H1 (cell line): ENCODE measurements around the gene ZNF652. TPM values are rescaled to one million over a fixed set of nuclear protein-coding genes. Genes with fewer than 3 reads are reported as not detected.

Source experiments
- BACH1 ChIP-seq: IDR thresholded peaks from 2 replicates; pipeline ENCODE4 v1.6.1; 2012; ENCODE audit warnings: low read length, improper control_type of control experiment
- CBX5 ChIP-seq: fragments of 300-800, 300-1000 bp; sonication (generic); IDR thresholded peaks from 2 replicates; pipeline ENCODE4 v1.7.1; 2016; ENCODE audit warnings: antibody characterized with exemption, low read length, low read depth
- CBX8 ChIP-seq: fragments of 300-800, 300-1000 bp; sonication (generic); IDR thresholded peaks from 2 replicates; pipeline ENCODE4 v1.7.1; 2016; ENCODE audit warnings: low read depth, low read length, borderline replicate concordance
- CEBPB ChIP-seq: IDR thresholded peaks from 2 replicates; pipeline ENCODE4 v1.6.1; 2012; ENCODE audit warnings: low read depth, low read length
- CHD1 ChIP-seq: IDR thresholded peaks from 2 replicates; pipeline ENCODE4 v1.6.1; 2012; ENCODE audit warnings: low read depth, low read length, improper control_type of control experiment
- CTBP2 ChIP-seq: IDR thresholded peaks from 2 replicates; pipeline ENCODE4 v1.7.0; 2011; ENCODE audit warnings: borderline replicate concordance, mild to moderate bottlenecking, moderate library complexity, mixed read lengths, low read length; ENCODE audit not compliant: insufficient read depth, insufficient read length
- EGR1 ChIP-seq: IDR thresholded peaks from 2 replicates; pipeline ENCODE4 v1.6.1; 2011; ENCODE audit warnings: low read depth, low read length, borderline replicate concordance
- EZH2 ChIP-seq: fragments of 200-600 bp; sonication (generic); IDR thresholded peaks from 2 replicates; pipeline ENCODE4 v1.7.1; 2012; ENCODE audit warnings: low read depth, mild to moderate bottlenecking, moderate library complexity, low read length, inconsistent platforms; ENCODE audit not compliant: severe bottlenecking
- GTF2F1 ChIP-seq: IDR thresholded peaks from 2 replicates; pipeline ENCODE4 v1.6.1; 2012; ENCODE audit warnings: low read depth, low read length, improper control_type of control experiment, borderline replicate concordance
- HDAC2 ChIP-seq, 2 experiments: fragments of 300-600 bp in 1 of 2; sonication (generic) in 1 of 2; IDR thresholded peaks; 2 replicates each; pipeline ENCODE4 v1.6.1; 2011 to 2012; ENCODE audit warnings: low read depth in 2 of 2, low read length in 2 of 2, mild to moderate bottlenecking in 2 of 2, moderate library complexity in 2 of 2, borderline replicate concordance in 1 of 2, inconsistent platforms in 1 of 2
- MAFK ChIP-seq: IDR thresholded peaks from 2 replicates; pipeline ENCODE4 v1.6.1; 2012; ENCODE audit warnings: low read depth, mild to moderate bottlenecking, improper control_type of control experiment, low read length
- NRF1 ChIP-seq: IDR thresholded peaks from 2 replicates; pipeline ENCODE4 v1.6.1; 2011; ENCODE audit warnings: mild to moderate bottlenecking, low read depth, low read length, improper control_type of control experiment
- POLR2A ChIP-seq, 2 experiments: IDR thresholded peaks; 1 replicate in 1 of 2; 2 replicates in 1 of 2; pipeline ENCODE4 v1.6.1; 2011; ENCODE audit warnings: low read depth in 2 of 2, low read length in 2 of 2, mild to moderate bottlenecking in 2 of 2; ENCODE audit errors: control extremely low read depth in 1 of 2
- POU5F1 ChIP-seq: IDR thresholded peaks from 2 replicates; pipeline ENCODE4 v1.6.1; 2011; ENCODE audit warnings: low read depth, mild to moderate bottlenecking, low read length, moderate library complexity
- RBBP5 ChIP-seq: IDR thresholded peaks from 2 replicates; pipeline ENCODE4 v1.7.1; 2012; ENCODE audit warnings: low read depth, mild to moderate bottlenecking, inconsistent platforms, low read length, moderate library complexity, borderline replicate concordance
- RFX5 ChIP-seq: IDR thresholded peaks from 2 replicates; pipeline ENCODE4 v1.6.1; 2011; ENCODE audit warnings: low read depth, low read length, improper control_type of control experiment, borderline replicate concordance
- SIX5 ChIP-seq: IDR thresholded peaks from 2 replicates; pipeline ENCODE4 v1.6.1; 2011; ENCODE audit warnings: mild to moderate bottlenecking, low read depth, low read length
- SP2 ChIP-seq: IDR thresholded peaks from 2 replicates; pipeline ENCODE4 v1.6.1; 2012; ENCODE audit warnings: mild to moderate bottlenecking, low read length, inconsistent platforms
- SRF ChIP-seq: IDR thresholded peaks from 2 replicates; pipeline ENCODE4 v1.6.1; 2011; ENCODE audit warnings: mild to moderate bottlenecking, low read depth, low read length, moderate library complexity
- SUZ12 ChIP-seq: fragments of 200-600 bp; sonication (generic); IDR thresholded peaks from 2 replicates; pipeline ENCODE4 v1.6.1; 2012; ENCODE audit warnings: mild to moderate bottlenecking, inconsistent platforms, low read length, moderate library complexity, mixed read lengths
- TAF1 ChIP-seq: IDR thresholded peaks from 2 replicates; pipeline ENCODE4 v1.6.1; 2011; ENCODE audit warnings: mild to moderate bottlenecking, low read depth, low read length
- YY1 ChIP-seq: IDR thresholded peaks from 2 replicates; pipeline ENCODE4 v1.6.1; 2011; ENCODE audit warnings: low read depth, mild to moderate bottlenecking, low read length
- polyA plus RNA-seq, 7 experiments: library from polyadenylated mRNA; depleted of rRNA in 3 of 7; stranded (reverse) in 5 of 7; unstranded in 2 of 7; fragments of >200 nt in 5 of 7; fragments of 200-250 nt in 2 of 7; gene quantifications; 1 replicate in 5 of 7; 2 replicates in 1 of 7; 4 replicates in 1 of 7; pipeline versions ENCODE4 v1.2.1 to v1.2.3, GENCODE V29; 2011 to 2013; ENCODE audit warnings: missing spikeins in 2 of 7, mixed read lengths in 2 of 7
- total RNA-seq: library from RNA; stranded (reverse); fragmentation: NEBNext Ultra II Directional; extraction: Animal tissue kit (Norgen Biotek cat#: 25700); gene quantifications from 2 replicates; pipeline ENCODE4 v1.2.1, GENCODE V29; 2021
- TF ChIP-seq, protein P1 (sequence below): IDR thresholded peaks from 2 replicates; pipeline ENCODE4 v1.6.1; 2012; ENCODE audit warnings: inconsistent platforms
- TF ChIP-seq, protein P2 (sequence below), 3 experiments: IDR thresholded peaks; 1 replicate in 2 of 3; 2 replicates in 1 of 3; pipeline versions ENCODE4 v1.5.1 to v1.6.1; 2011; ENCODE audit warnings: low read length in 3 of 3, mild to moderate bottlenecking in 3 of 3, inconsistent platforms in 2 of 3, low read depth in 1 of 3, moderate library complexity in 1 of 3; ENCODE audit not compliant: insufficient read depth in 1 of 3; ENCODE audit errors: control extremely low read depth in 1 of 3

Gene ZNF652
- total and polyA plus RNA-seq, 2 of the 8 experiments (the other 6 are each of a cell fraction or from before 2014, with no cell fraction given): 13.5 to 39.6 TPM

DNA sequence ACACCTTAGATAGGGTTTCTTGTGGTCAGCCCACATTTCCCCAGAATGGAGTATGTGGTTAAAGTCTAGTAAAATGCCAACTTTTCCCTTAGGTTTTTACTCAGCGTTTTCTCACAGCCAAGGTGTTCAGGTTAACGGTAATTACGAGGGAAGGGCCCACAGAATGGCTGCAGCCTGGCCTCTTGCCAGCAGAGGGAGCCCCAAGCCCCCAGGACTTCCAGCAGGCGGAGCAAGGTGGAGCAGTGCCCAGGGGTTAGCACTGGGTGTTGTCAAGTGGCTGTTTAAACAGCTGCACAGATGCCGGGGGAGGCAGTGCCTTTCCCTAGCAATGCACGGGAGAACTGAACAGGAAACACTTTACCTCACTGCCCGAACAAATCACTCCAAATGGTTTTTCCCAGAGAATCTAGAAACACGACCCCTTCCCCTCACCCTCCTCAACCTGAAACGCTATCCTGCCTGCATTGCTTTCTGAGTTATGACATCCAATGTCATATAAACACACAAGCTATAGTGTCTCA is 46.0 kb upstream of the ZNF652 start (continued):
- no peak for TF ChIP-seq CTBP2
- TF ChIP-seq EZH2: no peak
- TF ChIP-seq EGR1: no peak
- no peak for TF ChIP-seq SIX5
- peak; percentile 22; the same call in 1 of the 2 replicates for TF ChIP-seq SRF
- no peak for TF ChIP-seq CEBPB
- no peak for TF ChIP-seq HDAC2 (IDR thresholded peaks at IDR 0.05; ENCODE audit: borderline replicate concordance in 1 of 2, low read depth in 2 of 2, low read length in 2 of 2)
- no peak for TF ChIP-seq CBX8
- TF ChIP-seq POU5F1: no peak
- TF ChIP-seq SUZ12: no peak
- TF ChIP-seq RBBP5: no peak
- TF ChIP-seq SP2: no peak
- TF ChIP-seq CHD1: no peak
- TF ChIP-seq NRF1: no peak
- TF ChIP-seq, protein P1, sequence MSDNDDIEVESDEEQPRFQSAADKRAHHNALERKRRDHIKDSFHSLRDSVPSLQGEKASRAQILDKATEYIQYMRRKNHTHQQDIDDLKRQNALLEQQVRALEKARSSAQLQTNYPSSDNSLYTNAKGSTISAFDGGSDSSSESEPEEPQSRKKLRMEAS: 0 out of 2 replicates have a peak, but pooled peaks have one; percentile 10
- TF ChIP-seq POLR2A (IDR thresholded peaks at IDR 0.05; ENCODE audit: control extremely low read depth in 1 of 2, low read depth in 2 of 2, low read length in 2 of 2): no peak
- TF ChIP-seq TAF1: no peak
- TF ChIP-seq, protein P2, sequence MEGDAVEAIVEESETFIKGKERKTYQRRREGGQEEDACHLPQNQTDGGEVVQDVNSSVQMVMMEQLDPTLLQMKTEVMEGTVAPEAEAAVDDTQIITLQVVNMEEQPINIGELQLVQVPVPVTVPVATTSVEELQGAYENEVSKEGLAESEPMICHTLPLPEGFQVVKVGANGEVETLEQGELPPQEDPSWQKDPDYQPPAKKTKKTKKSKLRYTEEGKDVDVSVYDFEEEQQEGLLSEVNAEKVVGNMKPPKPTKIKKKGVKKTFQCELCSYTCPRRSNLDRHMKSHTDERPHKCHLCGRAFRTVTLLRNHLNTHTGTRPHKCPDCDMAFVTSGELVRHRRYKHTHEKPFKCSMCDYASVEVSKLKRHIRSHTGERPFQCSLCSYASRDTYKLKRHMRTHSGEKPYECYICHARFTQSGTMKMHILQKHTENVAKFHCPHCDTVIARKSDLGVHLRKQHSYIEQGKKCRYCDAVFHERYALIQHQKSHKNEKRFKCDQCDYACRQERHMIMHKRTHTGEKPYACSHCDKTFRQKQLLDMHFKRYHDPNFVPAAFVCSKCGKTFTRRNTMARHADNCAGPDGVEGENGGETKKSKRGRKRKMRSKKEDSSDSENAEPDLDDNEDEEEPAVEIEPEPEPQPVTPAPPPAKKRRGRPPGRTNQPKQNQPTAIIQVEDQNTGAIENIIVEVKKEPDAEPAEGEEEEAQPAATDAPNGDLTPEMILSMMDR (IDR thresholded peaks at IDR 0.05; ENCODE audit: control extremely low read depth in 1 of 3, insufficient read depth in 1 of 3, low read depth in 1 of 3, low read length in 3 of 3): peak; percentile 95 to 99 (median 99)
- no peak for TF ChIP-seq BACH1
- no peak for TF ChIP-seq RFX5
- no peak for TF ChIP-seq CBX5
- TF ChIP-seq GTF2F1: no peak
- TF ChIP-seq MAFK: no peak
- peak; percentile 55 for TF ChIP-seq YY1
